Right lobe of liver (tissue), 4 donors: ENCODE measurements around the gene RPS23.

ENCODE experiments used
- POLR2A ChIP-seq: fragments of 450-650 bp; IDR thresholded peaks from one replicate; pipeline ENCODE4 v1.6.1; 2017; ENCODE audit warnings: antibody characterized with exemption, mild to moderate bottlenecking
- TF ChIP-seq, protein P1 (sequence below), 4 donors: fragments of 200-600 bp in 3 of 4; fragments of 450-650 bp in 1 of 4; IDR thresholded peaks; one replicate each; pipeline versions ENCODE4 v1.5.1 to v1.8.0; 2016 to 2022; ENCODE audit warnings: antibody characterized with exemption in 4 of 4, mild to moderate bottlenecking in 2 of 4
- donor health status: DM: no; HTN: no; CAD: no.
- donor health status: DM: no; HTN: no; CAD: no.
- donor health status: DM: no; HTN: yes; CAD: no.

DNA sequence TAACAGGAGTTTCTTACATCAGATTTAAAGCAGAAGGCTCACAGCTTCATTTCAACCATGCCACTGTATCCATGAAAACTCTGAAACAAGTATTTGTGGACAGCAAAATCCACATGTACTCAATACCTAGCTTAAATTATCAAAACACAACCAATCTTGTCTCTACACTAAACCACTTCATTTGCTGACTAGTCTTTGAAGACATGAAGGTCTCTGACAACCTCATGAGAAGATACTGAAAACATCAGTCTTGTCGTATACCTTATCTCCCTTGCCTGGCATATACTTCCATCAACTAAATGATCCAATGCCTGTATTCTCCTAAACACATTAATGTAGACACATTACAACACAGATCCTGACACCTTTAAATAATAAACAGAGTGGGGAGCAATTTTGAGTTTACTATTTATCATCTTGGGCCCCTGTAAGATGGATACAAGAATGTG lies 2.9 kb downstream of the RPS23 start:
- no peak for TF ChIP-seq POLR2A
- TF ChIP-seq, protein P1, sequence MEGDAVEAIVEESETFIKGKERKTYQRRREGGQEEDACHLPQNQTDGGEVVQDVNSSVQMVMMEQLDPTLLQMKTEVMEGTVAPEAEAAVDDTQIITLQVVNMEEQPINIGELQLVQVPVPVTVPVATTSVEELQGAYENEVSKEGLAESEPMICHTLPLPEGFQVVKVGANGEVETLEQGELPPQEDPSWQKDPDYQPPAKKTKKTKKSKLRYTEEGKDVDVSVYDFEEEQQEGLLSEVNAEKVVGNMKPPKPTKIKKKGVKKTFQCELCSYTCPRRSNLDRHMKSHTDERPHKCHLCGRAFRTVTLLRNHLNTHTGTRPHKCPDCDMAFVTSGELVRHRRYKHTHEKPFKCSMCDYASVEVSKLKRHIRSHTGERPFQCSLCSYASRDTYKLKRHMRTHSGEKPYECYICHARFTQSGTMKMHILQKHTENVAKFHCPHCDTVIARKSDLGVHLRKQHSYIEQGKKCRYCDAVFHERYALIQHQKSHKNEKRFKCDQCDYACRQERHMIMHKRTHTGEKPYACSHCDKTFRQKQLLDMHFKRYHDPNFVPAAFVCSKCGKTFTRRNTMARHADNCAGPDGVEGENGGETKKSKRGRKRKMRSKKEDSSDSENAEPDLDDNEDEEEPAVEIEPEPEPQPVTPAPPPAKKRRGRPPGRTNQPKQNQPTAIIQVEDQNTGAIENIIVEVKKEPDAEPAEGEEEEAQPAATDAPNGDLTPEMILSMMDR (IDR thresholded peaks at IDR 0.05): no peak
